ENCODE results near the gene ARHGEF12. TPM values are rescaled to one million over a fixed set of nuclear protein-coding genes. Genes with fewer than 3 reads are reported as not detected.

The ARHGEF12 gene
- total RNA-seq, 4 donors from 2014 or later: 64.4 to 108 (median 88.3) TPM

GRCh38 chr11:120306519-120307242, 29.5 kb upstream of the ARHGEF12 start:
- no peak for TF ChIP-seq CTCF (IDR thresholded peaks at IDR 0.05; ENCODE audit: low read depth)

- TF ChIP-seq CTCF (IDR thresholded peaks at IDR 0.05; ENCODE audit: low read depth): no peak
These were observed 28.7 kb upstream of the ARHGEF12 start for GRCh38 chr11:120307476-120307875.

GRCh38 chr11:120308081-120308480, 28.1 kb upstream of the ARHGEF12 start:
- TF ChIP-seq CTCF (IDR thresholded peaks at IDR 0.05; ENCODE audit: low read depth): no peak

GRCh38 chr11:120310870-120311269, 25.3 kb upstream of the ARHGEF12 start:
- TF ChIP-seq CTCF (IDR thresholded peaks at IDR 0.05; ENCODE audit: low read depth): no peak

- TF ChIP-seq CTCF (IDR thresholded peaks at IDR 0.05; ENCODE audit: low read depth): no peak
These were observed 21.4 kb upstream of the ARHGEF12 start for GRCh38 chr11:120314861-120315260.

GRCh38 chr11:120316880-120317688, 19.1 kb upstream of the ARHGEF12 start:
- no peak for TF ChIP-seq CTCF (IDR thresholded peaks at IDR 0.05; ENCODE audit: low read depth)

GRCh38 chr11:120317689-120318480, 18.3 kb upstream of the ARHGEF12 start:
- no peak for TF ChIP-seq CTCF (IDR thresholded peaks at IDR 0.05; ENCODE audit: low read depth)

Data from subcutaneous adipose tissue (tissue), 4 donors.